CD4-positive, alpha-beta T cell (primary cell): ENCODE results near the gene KIAA2012. TPM values are rescaled to one million over a fixed set of nuclear protein-coding genes. Genes with fewer than 3 reads are reported as not detected.
"Not testable (repeated sequence)": the region's sequence is repeated elsewhere in the genome, so short reads cannot be mapped to it uniquely, and the experiment has no call there.

Source experiments
- ATAC-seq: fragments of 200-7000 bp; cut with Tn5 transposase; one replicate; pipeline ENCODE4 v1.10.0; 2022; ENCODE audit warnings: mild to moderate bottlenecking; ENCODE audit not compliant: poor library complexity
- CTCF ChIA-PET: fragments of 350-600 bp; sonication (Branson Sonifier 250); formaldehyde crosslinking; loops from one replicate; lab custom pipeline; 2021; ENCODE audit warnings: antibody characterized with exemption, inconsistent platforms; lab: Charles Lee
- POLR2A ChIA-PET: fragments of 350-600 bp; sonication (Branson Sonifier 250); formaldehyde crosslinking; loops from one replicate; lab custom pipeline; 2021; ENCODE audit warnings: antibody characterized with exemption, inconsistent platforms; lab: Charles Lee
- DNase-seq, 14 experiments: peaks; one replicate each; pipeline ENCODE4 v3.0.0-alpha.2; 2013 to 2020; ENCODE audit warnings: mixed read lengths in 2 of 14
- H3K27ac ChIP-seq, 2 donors: one replicate each; pipeline versions ENCODE4 v1.5.1 to v1.7.0; 2013; ENCODE audit warnings: low read length in 2 of 2, low read depth in 1 of 2, mild to moderate bottlenecking in 1 of 2
- H3K27me3 ChIP-seq, 2 experiments: 1 replicate in 1 of 2; 2 replicates in 1 of 2; pipeline versions ENCODE4 v1.6.1 to v1.7.0; 2013; ENCODE audit warnings: low read length in 2 of 2, control low read depth in 1 of 2, mild to moderate bottlenecking in 1 of 2, moderate library complexity in 1 of 2; ENCODE audit not compliant: insufficient read depth in 2 of 2, control insufficient read depth in 1 of 2
- H3K36me3 ChIP-seq: one replicate; pipeline ENCODE4 v1.6.1; 2013; ENCODE audit warnings: low read length, control low read depth; ENCODE audit not compliant: insufficient read depth
- H3K4me1 ChIP-seq: one replicate; pipeline ENCODE4 v1.6.1; 2013; ENCODE audit warnings: low read length, control low read depth; ENCODE audit not compliant: insufficient read depth
- H3K4me3 ChIP-seq: one replicate; pipeline ENCODE4 v1.5.1; 2013; ENCODE audit warnings: mild to moderate bottlenecking, low read length, moderate library complexity
- H3K9me3 ChIP-seq, 2 experiments: 1 replicate in 1 of 2; 2 replicates in 1 of 2; pipeline versions ENCODE4 v1.6.1 to v1.7.0; 2013; ENCODE audit warnings: low read length in 2 of 2, mild to moderate bottlenecking in 2 of 2, control low read depth in 1 of 2, moderate library complexity in 1 of 2; ENCODE audit not compliant: control insufficient read depth in 1 of 2, insufficient read depth in 1 of 2
- H3K27ac Mint-ChIP-seq: one replicate; pipeline ENCODE4 v1.8.0; 2020; ENCODE audit warnings: mixed read lengths
- H3K27me3 Mint-ChIP-seq: one replicate; pipeline ENCODE4 v1.8.0; 2021; ENCODE audit warnings: mixed read lengths
- H3K36me3 Mint-ChIP-seq: one replicate; pipeline ENCODE4 v1.8.0; 2021; ENCODE audit warnings: low read depth, mixed read lengths
- H3K4me1 Mint-ChIP-seq: one replicate; pipeline ENCODE4 v1.8.0; 2021; ENCODE audit warnings: low read depth, mixed read lengths
- H3K4me3 Mint-ChIP-seq: one replicate; pipeline ENCODE4 v1.8.0; 2020; ENCODE audit warnings: mild to moderate bottlenecking, mixed read lengths
- H3K9me3 Mint-ChIP-seq: one replicate; pipeline ENCODE4 v1.8.0; 2020; ENCODE audit warnings: mixed read lengths
- CTCF ChIP-seq: fragments of 200-600 bp; IDR thresholded peaks from one replicate; pipeline ENCODE4 v1.8.0; 2022; ENCODE audit warnings: antibody characterized with exemption, mild to moderate bottlenecking
- intact Hi-C, 2 experiments: fragments of 100-400 bp; cut with DNase I in 1 of 2; cut with micrococcal nuclease in 1 of 2; formaldehyde crosslinking; loops; one replicate each; pipeline versions ENCODE4 v1.15.1 to v1.9.0; 2023 to 2025; cut with DNase I, micrococcal nuclease
- total RNA-seq, 174 experiments: library from RNA in 2 of 174; stranded (reverse) in 2 of 174; gene quantifications; one replicate each; pipeline ENCODE4 v1.2.3 and lab custom pipeline; 2021 to 2026

The KIAA2012 gene
- total RNA-seq, 2 experiments from 2014 or later = not detected

GRCh38 chr2:202133909-202134265 lies 60.8 kb downstream of the KIAA2012 start:
- H3K4me1 Mint-ChIP-seq = no peaks in the 10 kb centered on the region
- no peaks in the 10 kb centered on the region for H3K36me3 Mint-ChIP-seq
- no peaks in the 10 kb centered on the region for H3K36me3 ChIP-seq
- no peaks in the 10 kb centered on the region for H3K9me3 Mint-ChIP-seq
- no peak overlapping the region for H3K27ac ChIP-seq
- POLR2A ChIA-PET = no interaction called here
- H3K4me3 ChIP-seq = no peak overlapping the region
- H3K27me3 Mint-ChIP-seq = no peaks in the 10 kb centered on the region
- no peak overlapping the region for H3K27ac Mint-ChIP-seq
- ATAC-seq (no peak), DNase-seq (no peak)
- no peaks in the 10 kb centered on the region for H3K4me1 ChIP-seq
- no peak for TF ChIP-seq CTCF
- no peak overlapping the region for H3K4me3 Mint-ChIP-seq
- CTCF ChIA-PET = no interaction called here
- H3K27me3 ChIP-seq = no peaks in the 10 kb centered on the region
- no peaks in the 10 kb centered on the region for H3K9me3 ChIP-seq
- intact Hi-C loops = no loop called here

GRCh38 chr2:202135091-202135874 lies 62.2 kb downstream of the KIAA2012 start:
- Histone ChIP-seq H3K27ac (no peak overlapping the region), H3K27me3 (no peaks in the 10 kb centered on the region), H3K36me3 (no peaks in the 10 kb centered on the region), H3K9me3 (no peaks in the 10 kb centered on the region), H3K4me3 (no peak overlapping the region), H3K4me1 (no peaks in the 10 kb centered on the region)
- no peaks in the 10 kb centered on the region for H3K9me3 Mint-ChIP-seq
- intact Hi-C loops = no loop called here
- H3K27me3 Mint-ChIP-seq = no peaks in the 10 kb centered on the region
- TF ChIP-seq CTCF = no peak
- ChIA-PET CTCF (no interaction called here), POLR2A (no interaction called here)
- no peaks in the 10 kb centered on the region for H3K4me1 Mint-ChIP-seq
- DNase-seq (no peak), ATAC-seq (no peak)
- H3K36me3 Mint-ChIP-seq = no peaks in the 10 kb centered on the region
- H3K27ac Mint-ChIP-seq = no peak overlapping the region
- H3K4me3 Mint-ChIP-seq = no peak overlapping the region

- H3K4me1 Mint-ChIP-seq, ATAC-seq, H3K9me3 Mint-ChIP-seq, H3K27me3 ChIP-seq, H3K9me3 ChIP-seq, H3K4me3 Mint-ChIP-seq, H3K27me3 Mint-ChIP-seq, H3K27ac Mint-ChIP-seq, H3K4me3 ChIP-seq, H3K36me3 Mint-ChIP-seq, POLR2A ChIA-PET, DNase-seq, H3K36me3 ChIP-seq, intact Hi-C loops, H3K4me1 ChIP-seq, H3K27ac ChIP-seq, CTCF ChIA-PET: not testable (repeated sequence)
Measured at GRCh38 chr2:202136039-202136438, 63.0 kb downstream of the KIAA2012 start.

- ChIA-PET CTCF (interaction anchor here (1.1 kb wide), 1 partner anchor 13 kb away, joined by 4 read pairs; no protein-coding TSS in a partner anchor), POLR2A (no interaction called here)
- no peaks in the 10 kb centered on the region for H3K36me3 ChIP-seq
- no peaks in the 10 kb centered on the region for H3K9me3 Mint-ChIP-seq
- H3K9me3 ChIP-seq = no peaks in the 10 kb centered on the region
- no peaks in the 10 kb centered on the region for H3K4me1 ChIP-seq
- no peak for ATAC-seq
- no peak overlapping the region for H3K27ac ChIP-seq
- H3K36me3 Mint-ChIP-seq = no peaks in the 10 kb centered on the region
- intact Hi-C loops = no loop called here
- H3K4me3 ChIP-seq = no peak overlapping the region
- no peaks in the 10 kb centered on the region for H3K4me1 Mint-ChIP-seq
- no peak for TF ChIP-seq CTCF
- no peaks in the 10 kb centered on the region for H3K27me3 ChIP-seq
- H3K27ac Mint-ChIP-seq = no peak overlapping the region
- DNase-seq = no peak
- H3K27me3 Mint-ChIP-seq = no peaks in the 10 kb centered on the region
- H3K4me3 Mint-ChIP-seq = no peak overlapping the region
Measured at GRCh38 chr2:202136526-202136925, 63.5 kb downstream of the KIAA2012 start.
